Stimulated activated CD4-positive, alpha-beta T cell treated with anti-CD3 and anti-CD28 coated beads, Interleukin-15, amount 100 ng/mL, for 48 hours (primary cell): ENCODE measurements around the gene TAF4B.

Experiments used
- DNase-seq, 2 donors: peaks; one replicate each; pipeline ENCODE4 v3.0.0-alpha.2; 2020; ENCODE audit warnings: low read depth in 2 of 2

The TAF4B gene

DNA sequence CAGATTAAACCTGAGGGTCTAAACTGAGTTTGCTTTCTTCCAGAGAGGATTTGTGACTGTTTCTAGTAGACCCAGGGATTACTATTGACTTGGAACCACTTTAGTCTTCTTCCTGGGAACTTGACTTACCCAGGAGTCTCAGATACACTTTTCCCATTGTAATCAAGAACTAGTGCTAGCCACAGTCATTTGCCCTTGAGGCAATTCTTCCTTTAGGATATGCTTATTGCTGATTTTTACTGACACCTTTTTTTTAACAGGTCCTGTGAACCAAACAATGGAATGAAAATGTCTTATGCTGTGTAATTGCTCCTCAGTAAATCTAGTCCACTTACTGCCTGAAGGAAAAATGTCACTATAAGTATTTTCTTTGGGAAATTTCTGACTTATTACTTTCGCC is 78.3 kb downstream of the TAF4B start:
- no peak for DNase-seq

DNA sequence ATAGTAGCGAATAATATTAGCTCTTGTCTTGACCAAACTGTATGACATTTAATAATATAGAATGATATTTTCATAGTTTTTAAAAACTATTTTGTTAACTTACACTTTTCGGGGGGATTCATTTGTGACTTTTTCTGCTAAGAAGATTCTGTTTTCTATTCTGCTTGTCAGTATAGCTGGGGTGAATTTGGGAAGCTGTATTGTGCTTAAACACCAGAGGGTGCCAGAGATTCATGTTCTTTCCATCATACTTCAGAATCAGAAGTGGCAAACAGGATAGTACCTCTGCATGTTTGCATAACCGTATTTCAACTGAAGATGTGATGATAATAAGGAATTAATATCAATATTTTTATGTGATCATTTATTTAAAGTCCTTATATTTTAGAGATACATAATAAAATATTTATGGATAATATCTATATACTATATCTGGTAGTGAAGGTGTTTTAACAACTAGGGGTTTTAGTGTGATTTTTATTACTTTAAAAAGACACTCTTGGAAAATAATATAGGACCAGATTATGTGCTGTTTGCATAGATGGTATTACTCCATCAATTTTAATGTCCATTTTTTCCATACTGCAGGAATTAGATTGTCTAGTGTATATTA is 81.0 kb downstream of the TAF4B start:
- no peak for DNase-seq

DNA sequence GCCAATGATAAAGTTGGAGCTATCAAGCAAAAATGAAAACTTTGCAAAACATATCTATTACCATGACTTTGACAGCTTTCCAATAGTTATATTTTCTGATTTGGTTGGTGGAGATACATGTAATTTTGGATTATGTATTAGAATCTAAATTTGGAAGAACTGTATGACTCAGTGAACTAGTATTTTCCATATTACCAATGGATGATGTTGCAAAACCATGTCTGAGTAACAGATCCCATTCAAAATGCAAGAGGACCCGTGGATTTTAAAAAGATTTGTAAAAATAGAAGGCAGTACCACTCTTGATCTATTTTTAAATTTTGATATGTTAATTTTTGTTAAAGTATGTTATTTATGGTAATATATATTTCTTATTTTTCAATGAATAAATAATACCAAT is 83.0 kb downstream of the TAF4B start:
- DNase-seq: no peak

DNA sequence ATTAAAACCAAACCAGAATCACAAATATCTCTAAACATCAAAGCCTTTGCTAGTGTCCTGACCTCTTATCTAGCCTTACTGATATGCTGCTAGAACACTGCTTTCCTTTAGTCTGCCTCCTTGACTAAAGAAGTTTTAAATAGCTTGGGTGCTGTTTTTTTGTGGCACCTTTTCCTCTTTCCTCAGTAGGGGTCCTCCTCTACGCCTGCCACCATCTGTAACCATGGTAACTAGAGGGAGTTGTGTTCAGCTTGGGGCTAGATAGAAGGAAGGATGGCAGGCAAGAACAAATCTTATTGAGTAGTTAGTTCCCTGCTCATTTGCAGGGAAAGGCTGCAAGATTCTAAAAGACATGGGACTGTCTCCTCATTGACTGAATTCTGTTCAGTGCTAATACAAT is 86.0 kb downstream of the TAF4B start:
- DNase-seq: no peak

DNA sequence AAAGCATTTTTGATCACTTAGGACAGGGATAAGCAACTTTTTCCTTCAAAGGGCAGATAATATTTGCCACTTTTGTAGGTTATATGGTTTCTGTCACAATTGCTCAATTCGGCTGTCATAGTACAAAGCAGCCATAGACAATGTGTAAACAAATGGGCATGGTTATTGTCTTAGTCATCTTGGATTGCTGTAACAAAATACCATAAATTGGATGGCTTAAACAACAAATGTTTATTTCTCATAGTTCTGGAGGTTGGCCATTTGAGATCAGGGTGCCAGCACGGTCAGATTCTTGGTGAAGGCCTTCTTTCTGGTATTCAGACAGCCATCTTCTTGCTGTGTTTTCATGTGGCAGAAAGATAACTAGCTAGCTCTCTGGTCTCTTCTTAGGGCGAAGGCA is 91.2 kb downstream of the TAF4B start:
- no peak for DNase-seq

DNA sequence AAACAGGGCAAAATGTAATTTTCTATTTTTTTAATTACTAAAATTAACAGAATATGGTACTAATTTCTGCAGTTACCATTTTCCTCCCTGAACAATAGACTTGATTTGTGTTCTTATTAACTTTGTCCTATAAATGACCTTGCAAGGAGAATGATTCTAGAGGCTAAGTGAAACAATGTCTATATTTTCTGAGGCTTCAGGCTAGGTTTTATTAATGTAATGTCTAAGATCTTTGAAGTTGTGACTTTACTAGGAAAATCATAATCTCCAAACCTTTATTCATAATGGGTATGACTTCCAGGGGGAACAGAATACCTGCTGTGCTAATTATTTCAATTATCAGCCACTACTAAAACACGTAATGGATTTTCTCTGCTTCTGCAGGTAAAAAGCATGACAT is 94.4 kb downstream of the TAF4B start:
- DNase-seq: no peak

DNA sequence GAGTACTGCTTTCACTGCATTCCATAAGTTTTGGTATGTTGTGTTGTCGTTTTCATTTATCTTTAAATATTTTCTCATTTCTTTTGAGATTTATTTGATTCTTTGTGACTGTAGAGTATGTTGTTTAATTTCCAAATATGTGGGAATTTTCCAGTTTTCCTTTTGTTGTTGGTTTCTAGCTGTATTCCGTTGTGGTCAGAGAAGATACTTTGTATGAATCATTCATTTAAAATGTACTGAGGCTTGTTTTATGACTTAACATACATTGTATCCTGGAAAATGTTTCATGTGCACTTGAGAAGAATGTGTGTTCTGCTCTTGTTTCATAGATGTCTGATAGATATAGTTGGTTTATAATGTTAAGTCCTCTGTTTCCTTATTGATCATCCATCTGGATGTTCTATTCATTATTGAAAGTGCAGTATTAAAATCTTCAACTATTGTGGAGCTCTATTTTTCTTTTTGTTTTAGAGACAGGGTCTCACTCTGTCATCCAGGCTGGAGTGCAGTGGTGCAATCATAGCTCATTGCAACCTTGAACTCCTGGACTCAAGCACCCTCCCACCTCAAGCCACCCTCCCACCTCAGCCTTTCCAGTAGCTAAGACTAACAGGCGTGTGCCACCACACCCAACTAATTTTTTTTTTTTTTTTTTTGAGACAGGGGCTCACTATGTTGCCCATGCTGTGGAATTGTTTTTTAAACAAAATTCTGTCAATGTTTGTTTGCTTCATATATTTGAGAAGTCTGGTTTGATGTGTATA is 96.8 kb downstream of the TAF4B start:
- DNase-seq: no peak

DNA sequence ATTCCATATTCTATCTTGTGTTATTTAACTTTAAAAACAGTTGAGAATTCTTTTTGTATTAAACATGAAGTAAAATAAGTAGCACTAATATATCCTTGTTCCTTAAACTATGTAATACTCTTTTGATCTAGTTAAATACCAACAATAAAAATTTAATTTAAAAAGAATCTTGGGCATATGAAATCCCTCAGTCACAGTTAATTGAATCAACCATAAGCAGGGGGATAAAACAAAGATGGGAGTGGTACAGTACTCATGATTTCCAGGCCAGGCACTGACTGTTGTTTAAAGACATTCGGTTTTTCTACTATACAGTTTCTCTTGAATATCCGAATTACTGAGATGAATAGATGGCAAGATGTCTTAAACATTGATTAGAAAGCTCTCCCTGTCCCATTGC is 99.5 kb downstream of the TAF4B start:
- no peak for DNase-seq

DNA sequence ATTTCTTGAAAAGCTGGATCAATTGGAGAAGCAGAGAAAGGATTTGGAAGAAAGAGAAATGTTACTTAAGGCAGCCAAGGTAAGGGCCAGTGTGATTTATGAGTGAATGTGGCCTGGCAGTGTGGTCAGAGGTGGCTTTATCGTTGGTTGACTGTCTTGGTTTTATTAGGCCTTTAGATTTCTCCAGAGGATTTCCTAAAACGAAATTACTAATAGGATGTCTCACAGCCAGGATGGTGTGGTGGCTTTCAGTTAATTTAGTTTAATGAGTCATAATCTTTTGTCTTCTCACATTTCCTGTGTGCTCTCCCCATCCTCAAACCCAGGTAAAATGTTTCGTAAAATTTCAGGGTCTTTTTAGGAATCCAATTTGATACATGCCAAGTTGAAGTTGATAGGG is 100.8 kb downstream of the TAF4B start:
- no peak for DNase-seq

DNA sequence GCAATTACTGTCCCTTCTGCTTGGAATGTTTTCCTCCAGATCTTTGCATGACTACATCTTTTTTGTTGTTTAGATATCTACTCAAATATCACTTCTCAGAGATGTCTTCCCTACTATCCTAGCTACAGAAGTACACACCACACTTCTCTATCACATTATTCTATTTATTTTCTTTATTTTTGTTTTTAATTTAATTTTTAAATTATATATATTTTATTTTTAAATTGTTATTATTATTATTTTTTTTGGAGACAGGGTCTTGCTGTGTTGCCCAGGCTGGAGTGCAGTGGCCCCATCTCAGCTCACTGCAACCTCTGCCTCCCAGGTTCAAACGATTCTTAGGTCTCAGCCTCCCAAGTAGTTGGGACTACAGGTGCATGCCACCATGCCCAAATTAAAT is 106.7 kb downstream of the TAF4B start:
- DNase-seq: no peak

DNA sequence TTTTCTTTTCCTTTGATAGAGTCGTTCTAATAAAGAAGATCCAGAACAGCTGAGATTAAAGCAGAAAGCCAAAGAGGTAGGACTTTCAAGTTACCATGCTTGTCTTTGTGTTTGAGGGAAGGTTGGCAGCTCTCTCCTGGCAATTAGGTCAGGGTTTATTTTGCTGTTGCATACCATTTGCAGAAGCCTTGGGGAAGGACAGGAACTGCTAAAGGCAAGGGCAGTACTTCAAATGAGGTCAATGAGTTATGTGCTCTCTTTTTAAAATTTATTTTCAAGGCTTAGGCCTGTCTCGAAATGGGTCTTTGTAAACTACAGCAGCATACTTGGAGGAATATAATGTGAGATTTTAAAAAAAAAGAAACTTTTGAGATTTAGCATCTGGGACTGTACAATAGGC is 108.9 kb downstream of the TAF4B start:
- DNase-seq: no peak

DNA sequence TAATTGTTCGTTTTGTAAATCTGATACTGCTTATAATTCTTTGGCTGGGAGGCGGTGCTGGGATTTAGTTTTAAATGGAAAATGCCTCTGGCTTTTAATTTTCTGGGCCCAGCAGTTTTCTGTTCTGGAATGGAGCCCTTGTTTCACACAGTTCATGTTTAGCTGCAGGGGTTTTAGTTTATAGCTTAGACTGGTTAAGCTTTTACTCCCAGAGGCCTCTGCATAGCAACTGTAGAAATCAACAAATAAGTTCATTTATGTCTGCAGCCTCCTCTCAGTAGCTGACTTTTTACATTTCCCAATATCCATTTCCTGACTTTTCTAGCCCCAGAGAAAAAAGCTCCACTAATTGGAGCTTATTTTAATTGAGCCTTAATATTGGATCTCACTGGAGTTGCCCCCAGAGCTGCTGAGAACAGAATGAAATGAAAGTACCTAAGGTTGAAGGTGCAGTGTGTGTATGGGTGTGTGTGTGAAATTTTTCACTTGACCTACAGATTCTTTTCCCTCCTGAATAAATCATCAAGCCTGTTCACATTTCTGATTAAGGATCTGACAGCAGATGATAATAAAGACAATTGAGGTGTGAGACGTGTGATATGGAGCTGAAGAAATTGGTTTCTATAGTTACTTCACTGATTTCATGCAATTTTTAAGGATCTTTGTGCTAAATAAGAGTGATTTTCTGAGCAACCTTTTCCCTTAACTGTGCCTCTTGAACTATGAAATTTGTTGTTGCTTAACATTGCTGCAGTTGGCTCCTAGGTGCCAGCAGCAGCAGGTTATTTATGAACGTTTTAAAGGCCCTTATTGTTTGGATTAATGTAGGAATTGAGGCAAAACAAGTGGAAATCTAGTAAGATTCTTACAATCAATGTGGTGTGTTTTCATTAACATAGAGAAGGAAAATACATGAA is 109.6 kb downstream of the TAF4B start:
- DNase-seq: no peak

DNA sequence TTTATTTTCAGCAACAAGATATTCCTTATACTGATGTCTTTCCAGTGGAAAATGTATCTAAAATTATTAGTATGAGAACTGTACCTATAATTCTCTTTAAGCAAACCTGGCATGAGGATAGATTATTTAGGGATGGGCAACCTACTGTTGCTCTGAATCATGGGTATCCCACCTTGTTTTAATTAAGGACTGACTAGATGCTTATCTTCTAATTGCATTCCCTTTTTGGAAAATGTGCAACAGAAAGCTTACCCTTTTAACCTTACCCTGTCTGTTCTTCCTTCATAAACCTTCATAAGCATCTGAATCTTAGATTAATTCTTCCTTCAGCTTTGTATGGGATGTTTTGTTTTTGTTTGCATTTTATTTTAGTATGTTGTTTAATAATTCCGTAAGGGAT is 110.3 kb downstream of the TAF4B start:
- DNase-seq: no peak

DNA sequence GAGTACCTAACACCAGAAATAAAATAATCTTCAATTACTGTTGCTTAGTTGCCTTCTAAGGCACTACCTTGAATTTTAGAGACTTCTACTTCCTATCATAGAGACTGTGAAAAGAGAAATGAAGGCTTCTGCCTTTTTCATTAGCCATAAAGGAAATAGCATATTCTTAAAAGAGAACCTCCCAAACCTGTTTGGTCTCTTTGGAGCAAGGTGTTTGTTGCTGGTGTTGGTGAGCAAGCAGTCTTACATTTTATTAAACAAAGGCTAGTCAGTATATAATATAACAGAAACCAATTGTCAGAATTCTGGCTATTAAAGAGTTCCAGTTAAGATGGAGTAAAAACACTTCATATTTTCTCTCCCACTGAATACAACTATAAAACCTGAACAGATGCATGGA is 116.4 kb downstream of the TAF4B start:
- DNase-seq: no peak

DNA sequence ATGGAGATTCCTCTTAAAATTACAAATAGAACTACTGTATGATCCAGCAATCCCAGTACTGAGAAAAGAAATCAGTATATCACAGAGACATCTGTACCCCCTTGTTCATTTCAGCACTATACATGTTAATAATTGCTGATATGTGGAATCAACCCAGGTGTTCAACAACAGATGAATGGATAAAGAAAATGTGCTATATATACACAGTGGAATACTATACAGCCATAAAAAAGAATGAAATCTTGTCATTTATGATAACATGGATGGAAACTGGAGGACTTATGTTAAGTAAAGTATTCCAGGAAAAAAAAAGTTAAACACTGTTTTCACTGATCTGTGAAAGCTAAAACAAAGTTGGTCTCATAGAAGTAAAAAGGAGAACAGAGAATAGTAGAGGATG is 124.7 kb downstream of the TAF4B start:
- DNase-seq: no peak

DNA sequence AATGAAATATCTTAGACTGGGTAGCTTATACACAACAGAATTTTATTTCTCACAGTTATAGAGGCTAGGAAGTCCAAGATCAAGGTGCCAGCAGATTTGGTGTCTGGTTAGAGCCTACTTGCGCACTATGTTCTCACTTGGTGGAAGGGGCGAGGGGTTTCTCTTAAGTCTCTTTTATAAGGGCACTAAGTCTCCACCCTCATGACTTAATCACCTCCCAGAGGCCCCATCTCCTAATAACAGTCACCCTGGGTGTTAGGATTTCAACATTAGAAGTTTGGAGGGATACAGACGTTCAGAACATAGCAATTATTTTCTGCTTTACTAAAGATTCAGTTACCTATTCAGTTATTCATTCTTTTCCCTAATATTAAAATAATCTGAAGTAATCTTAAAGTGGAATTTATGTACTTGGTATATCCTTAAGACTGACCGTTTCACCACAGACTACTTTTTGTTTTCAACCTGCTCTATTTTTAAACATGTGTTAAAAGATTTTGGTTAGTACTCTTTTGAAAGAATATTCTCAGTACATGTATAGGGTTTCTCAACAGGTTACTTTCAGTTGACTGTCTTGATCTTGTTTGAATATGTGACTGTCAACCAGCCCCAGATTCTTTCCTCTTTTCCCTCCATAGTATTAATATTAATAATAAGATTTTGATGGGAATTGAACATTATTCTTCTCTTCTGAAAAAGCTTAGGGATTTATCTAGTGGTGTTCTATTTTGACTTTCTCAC is 130.0 kb downstream of the TAF4B start:
- DNase-seq: no peak

DNA sequence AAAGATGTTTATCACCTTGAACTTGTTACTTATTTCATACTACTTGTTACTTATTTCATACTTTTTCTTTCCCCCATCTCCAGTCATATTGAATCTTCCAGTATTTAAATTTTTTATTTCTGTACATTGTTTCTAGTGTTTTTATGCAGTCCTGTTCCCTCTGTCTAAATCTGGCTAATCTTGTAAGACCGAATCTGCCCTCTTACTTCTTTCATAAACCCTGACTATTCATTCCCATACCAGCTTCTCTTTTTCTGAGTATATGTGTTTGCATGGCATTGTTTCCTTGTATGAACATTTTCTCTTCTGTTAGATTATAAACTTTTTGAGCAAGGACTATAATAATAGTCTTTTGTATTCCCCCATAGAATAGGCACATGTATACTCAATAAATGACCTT is 131.7 kb downstream of the TAF4B start:
- DNase-seq: no peak

DNA sequence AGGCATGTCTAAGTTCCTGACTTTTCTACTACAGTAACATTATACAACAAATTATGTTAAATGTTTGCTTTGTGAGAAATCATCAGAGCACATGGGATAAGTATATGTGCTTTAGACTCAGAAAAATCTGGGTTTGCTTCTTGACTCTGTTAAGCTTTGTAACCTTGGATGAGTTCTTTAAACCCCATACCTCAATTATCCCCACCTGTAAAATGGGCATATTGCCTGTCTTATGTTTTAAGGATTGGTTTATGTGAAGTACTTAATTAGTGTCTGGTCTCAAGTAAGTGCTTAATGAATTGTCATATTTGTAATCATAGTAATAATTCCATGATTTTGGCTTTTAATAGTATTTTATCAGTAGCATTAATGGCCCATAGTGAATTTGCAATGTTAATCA is 135.8 kb downstream of the TAF4B start:
- no peak for DNase-seq

DNA sequence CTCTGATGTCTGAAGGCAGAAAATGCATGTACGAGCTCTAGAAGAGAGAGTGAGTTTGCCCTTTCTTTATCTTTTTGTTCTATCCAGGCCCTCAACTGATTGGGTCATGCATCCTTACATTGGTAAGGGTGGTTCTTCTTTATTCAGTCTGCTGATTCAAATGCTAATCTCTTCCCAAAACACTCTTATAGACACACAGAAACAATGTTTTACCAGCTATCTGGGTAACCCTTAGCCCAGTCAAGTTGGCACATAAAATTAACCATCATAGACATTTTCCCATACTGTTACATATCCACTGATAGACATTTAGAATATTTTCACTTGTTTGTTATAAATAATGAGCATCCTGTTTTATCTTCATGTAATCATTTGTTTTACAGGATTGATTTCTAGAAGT is 141.2 kb downstream of the TAF4B start:
- no peak for DNase-seq

DNA sequence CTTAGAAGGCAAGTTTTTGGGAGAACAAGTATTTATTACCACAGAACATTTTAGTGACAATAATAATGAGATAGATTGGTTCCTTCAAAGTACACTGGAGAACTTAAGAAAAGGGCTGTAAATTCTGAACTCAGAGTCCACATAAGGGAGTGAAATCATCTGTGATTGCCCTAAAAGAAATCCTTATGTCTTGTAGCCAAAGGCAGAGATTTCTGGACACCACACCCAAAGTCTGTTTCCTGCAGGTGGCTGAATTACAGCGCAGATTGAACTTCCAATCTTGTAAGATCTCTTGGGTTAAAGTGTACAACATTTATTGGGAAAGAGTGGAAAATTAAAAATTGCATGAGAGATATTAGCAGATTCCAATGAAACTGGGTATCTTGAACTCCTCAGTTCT is 143.8 kb downstream of the TAF4B start:
- DNase-seq: no peak

DNA sequence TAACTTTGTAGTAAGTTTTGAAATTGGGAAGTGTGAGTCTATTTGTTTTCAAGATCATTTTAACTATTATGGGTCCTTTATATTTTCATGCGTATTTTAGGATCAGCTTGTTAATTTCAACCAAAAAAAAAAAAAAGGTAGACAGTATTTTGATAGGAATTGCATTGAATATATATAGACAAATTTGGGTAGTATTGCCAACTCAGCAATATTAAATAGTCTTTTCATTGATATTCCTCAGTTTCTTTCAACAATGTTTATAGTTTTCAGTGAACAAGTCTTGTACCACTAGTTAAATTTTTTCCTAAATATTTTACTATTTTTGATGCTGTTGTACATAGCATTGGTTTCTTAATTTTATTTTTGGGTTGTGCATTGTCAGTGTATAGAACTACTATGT is 149.9 kb downstream of the TAF4B start:
- DNase-seq: no peak

DNA sequence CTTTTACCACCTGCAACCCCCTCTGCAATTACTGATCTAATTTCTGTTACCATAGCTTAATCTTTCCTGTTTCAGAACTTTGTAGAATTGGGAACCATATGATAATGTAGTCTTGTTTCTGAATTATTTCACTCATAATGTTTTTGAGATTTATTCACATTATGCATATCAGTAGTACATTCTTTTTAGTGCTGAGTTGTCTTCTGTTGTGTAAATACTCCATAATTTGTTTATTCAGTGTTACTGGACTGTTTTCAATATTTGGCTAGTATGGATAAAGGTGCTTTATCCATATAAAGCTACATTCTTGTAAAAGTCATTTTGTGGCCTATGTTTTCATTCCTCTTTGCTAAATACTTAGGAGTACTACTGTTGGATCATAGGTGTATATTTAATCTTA is 152.5 kb downstream of the TAF4B start:
- DNase-seq: no peak
